WTC11 (cell line): ENCODE measurements around the gene CTNNA2. TPM values are rescaled to one million over a fixed set of nuclear protein-coding genes. Genes with fewer than 3 reads are reported as not detected.

ENCODE experiments used
- ATAC-seq: fragments of 200-7000 bp; cut with Tn5 transposase; 2 replicates; pipeline ENCODE4 v1.10.0; 2021; ENCODE audit warnings: mild to moderate bottlenecking, moderate library complexity
- CTCF ChIA-PET: fragments of 300-600 bp; sonication (Branson Sonifier 250); formaldehyde crosslinking; loops from one replicate; lab custom pipeline; 2021; ENCODE audit warnings: antibody characterized with exemption; lab: Charles Lee
- POLR2A ChIA-PET: fragments of 350-600 bp; sonication (Branson Sonifier 250); formaldehyde crosslinking; loops from one replicate; lab custom pipeline; 2021; ENCODE audit warnings: antibody characterized with exemption; lab: Charles Lee
- DNase-seq: peaks from one replicate; pipeline ENCODE4 v3.0.0; 2021; ENCODE audit warnings: low spot score
- H3K27ac Mint-ChIP-seq: 2 replicates; pipeline ENCODE4 v1.8.0; 2021; ENCODE audit warnings: mixed read lengths
- H3K27me3 Mint-ChIP-seq: 2 replicates; pipeline ENCODE4 v1.8.0; 2021; ENCODE audit warnings: low read depth, mild to moderate bottlenecking, moderate library complexity, mixed read lengths
- H3K36me3 Mint-ChIP-seq: 2 replicates; pipeline ENCODE4 v1.8.0; 2021; ENCODE audit warnings: mixed read lengths
- H3K4me1 Mint-ChIP-seq: 2 replicates; pipeline ENCODE4 v1.8.0; 2022; ENCODE audit warnings: mixed read lengths
- H3K4me3 Mint-ChIP-seq: 2 replicates; pipeline ENCODE4 v1.8.0; 2021; ENCODE audit warnings: mild to moderate bottlenecking, moderate library complexity, mixed read lengths
- H3K9me3 Mint-ChIP-seq: 2 replicates; pipeline ENCODE4 v1.8.0; 2021; ENCODE audit warnings: mixed read lengths
- ATF1 ChIP-seq: sonication (generic); formaldehyde crosslinking; IDR thresholded peaks from 2 replicates; pipeline ENCODE4 v1.8.1; 2023; ENCODE audit warnings: mild to moderate bottlenecking, moderate library complexity, missing genetic modification reagents
- CREB1 ChIP-seq: sonication (generic); formaldehyde crosslinking; IDR thresholded peaks from 2 replicates; pipeline ENCODE4 v1.8.0; 2023; ENCODE audit warnings: mild to moderate bottlenecking, missing genetic modification reagents
- ESRRA ChIP-seq: sonication (generic); formaldehyde crosslinking; IDR thresholded peaks from 2 replicates; pipeline ENCODE4 v1.8.1; 2022; ENCODE audit warnings: mild to moderate bottlenecking, missing genetic modification reagents, borderline replicate concordance
- FOXK1 ChIP-seq: sonication (generic); formaldehyde crosslinking; IDR thresholded peaks from 2 replicates; pipeline ENCODE4 v1.8.0; 2022; ENCODE audit warnings: mild to moderate bottlenecking, moderate library complexity, missing genetic modification reagents
- GABPB1 ChIP-seq: sonication (generic); formaldehyde crosslinking; IDR thresholded peaks from 2 replicates; pipeline ENCODE4 v1.8.1; 2023; ENCODE audit warnings: mild to moderate bottlenecking, missing genetic modification reagents
- HMGXB4 ChIP-seq: sonication (generic); formaldehyde crosslinking; IDR thresholded peaks from 2 replicates; pipeline ENCODE4 v1.8.1; 2023; ENCODE audit warnings: mild to moderate bottlenecking, moderate library complexity, missing genetic modification reagents
- KAT7 ChIP-seq: sonication (generic); formaldehyde crosslinking; IDR thresholded peaks from 2 replicates; pipeline ENCODE4 v1.8.1; 2023; ENCODE audit warnings: missing genetic modification reagents, mild to moderate bottlenecking, borderline replicate concordance
- MAX ChIP-seq: sonication (generic); formaldehyde crosslinking; IDR thresholded peaks from 2 replicates; pipeline ENCODE4 v1.8.0; 2022; ENCODE audit warnings: mild to moderate bottlenecking, missing genetic modification reagents
- NFE2L1 ChIP-seq: sonication (generic); formaldehyde crosslinking; IDR thresholded peaks from 2 replicates; pipeline ENCODE4 v1.8.1; 2023; ENCODE audit warnings: missing genetic modification reagents
- PRRX2 ChIP-seq: fragments of 250-450 bp; sonication (Bioruptor Pico); IDR thresholded peaks from 2 replicates; pipeline ENCODE4 v1.8.0; 2021; ENCODE audit warnings: mild to moderate bottlenecking
- RORB ChIP-seq: fragments of 250-450 bp; sonication (Bioruptor Pico); IDR thresholded peaks from 2 replicates; pipeline ENCODE4 v1.9.0; 2021; ENCODE audit warnings: mild to moderate bottlenecking
- USF1 ChIP-seq: sonication (generic); formaldehyde crosslinking; IDR thresholded peaks from 2 replicates; pipeline ENCODE4 v1.8.0; 2022; ENCODE audit warnings: mild to moderate bottlenecking, missing genetic modification reagents
- ZBTB21 ChIP-seq: sonication (generic); formaldehyde crosslinking; IDR thresholded peaks from 2 replicates; pipeline ENCODE4 v1.8.1; 2023; ENCODE audit warnings: mild to moderate bottlenecking, missing genetic modification reagents, borderline replicate concordance
- ZNF232 ChIP-seq: sonication (generic); formaldehyde crosslinking; IDR thresholded peaks from 2 replicates; pipeline ENCODE4 v1.8.0; 2022; ENCODE audit warnings: mild to moderate bottlenecking, missing genetic modification reagents
- ZNF263 ChIP-seq: sonication (generic); formaldehyde crosslinking; IDR thresholded peaks from 2 replicates; pipeline ENCODE4 v1.8.1; 2022; ENCODE audit warnings: low read depth, mild to moderate bottlenecking, moderate library complexity, missing genetic modification reagents
- ZNF423 ChIP-seq: fragments of 250-450 bp; sonication (Bioruptor Pico); IDR thresholded peaks from 2 replicates; pipeline ENCODE4 v2.1.2; 2022; ENCODE audit warnings: mild to moderate bottlenecking, moderate library complexity
- total RNA-seq: library from RNA; stranded (reverse); gene quantifications from 3 replicates; pipeline ENCODE4 v1.2.3, GENCODE V29; 2021
- TF ChIP-seq, protein P1 (sequence below): sonication (generic); formaldehyde crosslinking; IDR thresholded peaks from 2 replicates; pipeline ENCODE4 v1.8.1; 2023; ENCODE audit warnings: mild to moderate bottlenecking, missing genetic modification reagents

CTNNA2 gene
- total RNA-seq, 1 experiment from 2014 or later, result 3.8 TPM

GRCh38 chr2:80473069-80473468, 960.2 kb downstream of the CTNNA2 start:
- Mint-ChIP-seq H3K27ac (no peak overlapping the region), H3K27me3 (no peaks in the 10 kb centered on the region; the same call in none of the 2 replicates), H3K4me1 (peaks cover 11% of the 10 kb centered on the region), H3K9me3 (peaks cover 27% of the 10 kb centered on the region), H3K4me3 (no peak overlapping the region)
- DNase-seq (no peak), ATAC-seq (no peak)
- CTCF ChIA-PET, result interaction anchor here (0.6 kb wide), 1 partner anchor 126 kb away, joined by 4 read pairs; no protein-coding TSS in a partner anchor
- TF ChIP-seq KAT7 (CRISPR knock-in tag) (no peak), ZNF232 (CRISPR knock-in tag) (no peak), FOXK1 (CRISPR knock-in tag) (no peak), ZNF423 (CRISPR knock-in tag) (no peak), CREB1 (CRISPR knock-in tag) (no peak), HMGXB4 (CRISPR knock-in tag) (no peak), GABPB1 (no peak)
- TF ChIP-seq, all 79 proteins: peak for 0
- peaks cover 16% of the 10 kb centered on the region for H3K36me3 Mint-ChIP-seq
- POLR2A ChIA-PET, result no interaction called here

GRCh38 chr2:80473796-80474195, 960.9 kb downstream of the CTNNA2 start:
- Mint-ChIP-seq H3K9me3 (peaks cover 27% of the 10 kb centered on the region), H3K36me3 (peaks cover 16% of the 10 kb centered on the region), H3K4me1 (peaks cover 11% of the 10 kb centered on the region), H3K27me3 (no peaks in the 10 kb centered on the region; the same call in none of the 2 replicates), H3K4me3 (no peak overlapping the region), H3K27ac (no peak overlapping the region)
- DNase-seq, result no peak
- TF ChIP-seq PRRX2, result no peak
- ATAC-seq, result no peak
- CTCF ChIA-PET, result no interaction called here
- POLR2A ChIA-PET, result no interaction called here

DNA sequence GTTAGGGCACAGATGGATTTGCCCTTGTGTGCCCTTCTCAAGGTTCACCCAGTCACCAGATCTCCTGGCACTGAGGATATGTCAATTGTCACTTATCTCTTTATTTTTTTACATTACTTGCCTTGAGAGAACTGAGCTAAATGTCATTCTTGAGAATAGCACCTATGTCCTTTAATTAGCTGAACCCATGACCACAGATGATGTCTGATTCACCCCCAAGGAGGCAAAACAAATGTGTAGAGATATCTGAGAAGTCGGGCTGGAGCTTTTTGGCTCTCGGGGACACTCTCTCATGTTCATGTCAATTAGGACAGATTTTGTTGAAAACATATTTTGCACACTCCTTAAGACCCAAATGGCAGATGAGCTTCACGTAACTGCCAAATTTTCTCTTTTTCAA, 963.1 kb downstream of the CTNNA2 start:
- H3K4me1 Mint-ChIP-seq, result peaks cover 11% of the 10 kb centered on the region
- no peak overlapping the region for H3K27ac Mint-ChIP-seq
- no peaks in the 10 kb centered on the region for H3K27me3 Mint-ChIP-seq
- no peak overlapping the region for H3K4me3 Mint-ChIP-seq
- CTCF ChIA-PET, result interaction anchor here (1.0 kb wide), 1 partner anchor 152 kb away, joined by 3 read pairs; no protein-coding TSS in a partner anchor
- POLR2A ChIA-PET, result interaction anchor here (0.6 kb wide), 1 partner anchor 146 kb away, joined by 3 read pairs; no protein-coding TSS in a partner anchor
- H3K9me3 Mint-ChIP-seq, result peaks cover 10% of the 10 kb centered on the region
- H3K36me3 Mint-ChIP-seq, result peaks cover 6% of the 10 kb centered on the region
- no peak for ATAC-seq
- TF ChIP-seq, protein P1, sequence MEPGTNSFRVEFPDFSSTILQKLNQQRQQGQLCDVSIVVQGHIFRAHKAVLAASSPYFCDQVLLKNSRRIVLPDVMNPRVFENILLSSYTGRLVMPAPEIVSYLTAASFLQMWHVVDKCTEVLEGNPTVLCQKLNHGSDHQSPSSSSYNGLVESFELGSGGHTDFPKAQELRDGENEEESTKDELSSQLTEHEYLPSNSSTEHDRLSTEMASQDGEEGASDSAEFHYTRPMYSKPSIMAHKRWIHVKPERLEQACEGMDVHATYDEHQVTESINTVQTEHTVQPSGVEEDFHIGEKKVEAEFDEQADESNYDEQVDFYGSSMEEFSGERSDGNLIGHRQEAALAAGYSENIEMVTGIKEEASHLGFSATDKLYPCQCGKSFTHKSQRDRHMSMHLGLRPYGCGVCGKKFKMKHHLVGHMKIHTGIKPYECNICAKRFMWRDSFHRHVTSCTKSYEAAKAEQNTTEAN (CRISPR knock-in tag), result no peak
- no peak for TF ChIP-seq USF1 (CRISPR knock-in tag)
- no peak for TF ChIP-seq CREB1 (CRISPR knock-in tag)
- no peak for TF ChIP-seq ZBTB21
- no peak for TF ChIP-seq NFE2L1
- TF ChIP-seq ZNF263 (CRISPR knock-in tag), result no peak
- no peak for TF ChIP-seq HMGXB4 (CRISPR knock-in tag)
- no peak for TF ChIP-seq MAX
- TF ChIP-seq ATF1, result no peak
- no peak for TF ChIP-seq ESRRA (CRISPR knock-in tag)
- no peak for TF ChIP-seq RORB (CRISPR knock-in tag)
- no peak for DNase-seq
